GM12873 (cell line): ENCODE measurements around the gene TRAPPC10.

Source experiments
- CTCF ChIP-seq: IDR thresholded peaks from 2 replicates; pipeline ENCODE4 v1.5.1; 2012; ENCODE audit warnings: low read depth, mild to moderate bottlenecking, moderate library complexity, low read length, control low read depth; ENCODE audit not compliant: insufficient read depth; ENCODE audit errors: missing control alignments

The TRAPPC10 gene

GRCh38 chr21:44047996-44048560, 36.0 kb downstream of the TRAPPC10 start:
- TF ChIP-seq CTCF: no peak

GRCh38 chr21:44049182-44049581, 37.1 kb downstream of the TRAPPC10 start:
- no peak for TF ChIP-seq CTCF

- TF ChIP-seq CTCF: no peak
Measured at GRCh38 chr21:44049606-44050005, 37.5 kb downstream of the TRAPPC10 start.

- TF ChIP-seq CTCF: no peak
Measured at GRCh38 chr21:44050276-44050675, 38.2 kb downstream of the TRAPPC10 start.

GRCh38 chr21:44051462-44051941, 39.4 kb downstream of the TRAPPC10 start:
- no peak for TF ChIP-seq CTCF

- TF ChIP-seq CTCF: no peak
Measured at GRCh38 chr21:44052071-44052829, 40.1 kb downstream of the TRAPPC10 start.

- TF ChIP-seq CTCF: no peak
Measured at GRCh38 chr21:44052830-44053226, 40.7 kb downstream of the TRAPPC10 start.
